Natural killer cell (primary cell): ENCODE measurements around the gene TBC1D8B. TPM values are rescaled to one million over a fixed set of nuclear protein-coding genes. Genes with fewer than 3 reads are reported as not detected.
A peak's percentile ranks its signal among the peaks of the same experiment; 100 is the strongest.

Source experiments
- ATAC-seq, 3 donors: fragments of 150-1000 bp in 2 of 3; fragments of 200-7000 bp in 1 of 3; cut with Tn5 transposase; 1 replicate in 1 of 3; 2 replicates in 2 of 3; pipeline ENCODE4 v1.10.0; 2021; ENCODE audit warnings: mild to moderate bottlenecking in 2 of 3, moderate library complexity in 2 of 3
- DNase-seq, 2 donors: peaks; one replicate each; pipeline versions ENCODE4 v3.0.0 to v3.0.0-alpha.2; 2013 to 2021; ENCODE audit warnings: mixed read lengths in 1 of 2
- H3K27ac ChIP-seq: one replicate; pipeline ENCODE4 v1.5.1; 2013; ENCODE audit warnings: mild to moderate bottlenecking, low read length
- H3K27me3 ChIP-seq: one replicate; pipeline ENCODE4 v1.6.1; 2013; ENCODE audit warnings: low read length; ENCODE audit not compliant: control insufficient read depth, insufficient read depth
- H3K36me3 ChIP-seq: one replicate; pipeline ENCODE4 v1.6.1; 2013; ENCODE audit warnings: low read length; ENCODE audit not compliant: control insufficient read depth, insufficient read depth
- H3K4me1 ChIP-seq: one replicate; pipeline ENCODE4 v1.6.1; 2013; ENCODE audit warnings: low read length; ENCODE audit not compliant: control insufficient read depth, insufficient read depth
- H3K4me3 ChIP-seq: one replicate; pipeline ENCODE4 v1.5.1; 2013; ENCODE audit warnings: low read length
- H3K9me3 ChIP-seq: one replicate; pipeline ENCODE4 v1.6.1; 2013; ENCODE audit warnings: low read length; ENCODE audit not compliant: control insufficient read depth, insufficient read depth
- H3K27ac Mint-ChIP-seq, 2 donors: one replicate each; pipeline ENCODE4 v1.8.0; 2022; ENCODE audit warnings: mild to moderate bottlenecking in 2 of 2, mixed read lengths in 2 of 2, moderate library complexity in 1 of 2
- H3K27me3 Mint-ChIP-seq, 2 donors: one replicate each; pipeline ENCODE4 v1.8.0; 2022; ENCODE audit warnings: low read depth in 2 of 2, mixed read lengths in 2 of 2
- H3K36me3 Mint-ChIP-seq: one replicate; pipeline ENCODE4 v1.8.0; 2022; ENCODE audit warnings: mixed read lengths
- H3K4me1 Mint-ChIP-seq, 2 donors: one replicate each; pipeline ENCODE4 v1.8.0; 2022; ENCODE audit warnings: mixed read lengths in 2 of 2
- H3K4me3 Mint-ChIP-seq: one replicate; pipeline ENCODE4 v1.8.0; 2022; ENCODE audit warnings: mild to moderate bottlenecking, moderate library complexity, mixed read lengths
- H3K9me3 Mint-ChIP-seq, 2 donors: one replicate each; pipeline ENCODE4 v1.8.0; 2022; ENCODE audit warnings: mixed read lengths in 2 of 2
- WGBS: methylation state at CpG from one replicate; pipeline ENCODE4 v1.1.7; 2013; ENCODE audit warnings: missing lambda C conversion rate; ENCODE audit not compliant: insufficient coverage; 5-methylcytosine and 5-hydroxymethylcytosine counted together
- intact Hi-C: fragments of 100-400 bp; cut with micrococcal nuclease; formaldehyde crosslinking; loops from one replicate; pipeline ENCODE4 v1.14.2; 2022
- total RNA-seq, 4 donors: library from RNA; stranded (reverse); fragments of 120-200 nt in 1 of 4; gene quantifications; one replicate each; pipeline versions ENCODE4 v1.2.3 to v1.2.4, GENCODE V29; 2013 to 2022
- TF ChIP-seq, protein P1 (sequence below): fragments of 200-600 bp; IDR thresholded peaks from one replicate; pipeline ENCODE4 v1.8.0; 2022; ENCODE audit warnings: antibody characterized with exemption

TBC1D8B gene
- total RNA-seq, 3 donors from 2014 or later (not counting 1 experiment from before 2014, with no cell fraction given), result 0.12 to 0.18 (median 0.13) TPM

DNA sequence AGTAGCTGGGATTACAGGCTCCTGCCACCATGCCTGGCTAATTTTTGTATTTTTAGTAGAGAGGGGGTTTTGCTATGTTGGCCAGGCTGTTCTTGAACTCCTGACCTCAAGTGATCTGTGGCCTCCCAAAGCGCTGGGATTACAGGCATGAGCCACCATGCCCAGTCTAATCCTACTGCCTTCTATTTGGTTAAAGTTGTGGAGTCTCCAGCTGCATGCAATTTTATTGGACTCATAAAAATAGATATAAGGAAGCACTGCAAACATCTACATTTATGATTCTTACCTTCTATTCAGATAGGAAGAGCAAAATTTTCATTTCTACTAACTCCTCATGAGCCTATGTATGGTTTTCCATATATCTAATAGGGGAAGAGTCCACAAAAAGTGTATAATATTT, 87.0 kb downstream of the TBC1D8B start:
- Mint-ChIP-seq H3K36me3 (no peaks in the 10 kb centered on the region), H3K9me3 (no peaks in the 10 kb centered on the region), H3K27me3 (peaks cover 3 to 57% of the 10 kb centered on the region in 2 donors), H3K4me3 (no peak overlapping the region), H3K4me1 (no peaks in the 10 kb centered on the region), H3K27ac (no peak overlapping the region)
- DNase-seq (no peak), ATAC-seq (no peak)
- TF ChIP-seq, protein P1, sequence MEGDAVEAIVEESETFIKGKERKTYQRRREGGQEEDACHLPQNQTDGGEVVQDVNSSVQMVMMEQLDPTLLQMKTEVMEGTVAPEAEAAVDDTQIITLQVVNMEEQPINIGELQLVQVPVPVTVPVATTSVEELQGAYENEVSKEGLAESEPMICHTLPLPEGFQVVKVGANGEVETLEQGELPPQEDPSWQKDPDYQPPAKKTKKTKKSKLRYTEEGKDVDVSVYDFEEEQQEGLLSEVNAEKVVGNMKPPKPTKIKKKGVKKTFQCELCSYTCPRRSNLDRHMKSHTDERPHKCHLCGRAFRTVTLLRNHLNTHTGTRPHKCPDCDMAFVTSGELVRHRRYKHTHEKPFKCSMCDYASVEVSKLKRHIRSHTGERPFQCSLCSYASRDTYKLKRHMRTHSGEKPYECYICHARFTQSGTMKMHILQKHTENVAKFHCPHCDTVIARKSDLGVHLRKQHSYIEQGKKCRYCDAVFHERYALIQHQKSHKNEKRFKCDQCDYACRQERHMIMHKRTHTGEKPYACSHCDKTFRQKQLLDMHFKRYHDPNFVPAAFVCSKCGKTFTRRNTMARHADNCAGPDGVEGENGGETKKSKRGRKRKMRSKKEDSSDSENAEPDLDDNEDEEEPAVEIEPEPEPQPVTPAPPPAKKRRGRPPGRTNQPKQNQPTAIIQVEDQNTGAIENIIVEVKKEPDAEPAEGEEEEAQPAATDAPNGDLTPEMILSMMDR, result no peak
- 80% methylated on average over 1 of the region's 1 CpG for WGBS
- H3K4me3 ChIP-seq, result no peak overlapping the region
- H3K27ac ChIP-seq, result no peak overlapping the region
- no peaks in the 10 kb centered on the region for H3K36me3 ChIP-seq
- intact Hi-C loops, result no loop called here
- H3K4me1 ChIP-seq, result no peaks in the 10 kb centered on the region
- no peaks in the 10 kb centered on the region for H3K27me3 ChIP-seq
- H3K9me3 ChIP-seq, result no peaks in the 10 kb centered on the region

DNA sequence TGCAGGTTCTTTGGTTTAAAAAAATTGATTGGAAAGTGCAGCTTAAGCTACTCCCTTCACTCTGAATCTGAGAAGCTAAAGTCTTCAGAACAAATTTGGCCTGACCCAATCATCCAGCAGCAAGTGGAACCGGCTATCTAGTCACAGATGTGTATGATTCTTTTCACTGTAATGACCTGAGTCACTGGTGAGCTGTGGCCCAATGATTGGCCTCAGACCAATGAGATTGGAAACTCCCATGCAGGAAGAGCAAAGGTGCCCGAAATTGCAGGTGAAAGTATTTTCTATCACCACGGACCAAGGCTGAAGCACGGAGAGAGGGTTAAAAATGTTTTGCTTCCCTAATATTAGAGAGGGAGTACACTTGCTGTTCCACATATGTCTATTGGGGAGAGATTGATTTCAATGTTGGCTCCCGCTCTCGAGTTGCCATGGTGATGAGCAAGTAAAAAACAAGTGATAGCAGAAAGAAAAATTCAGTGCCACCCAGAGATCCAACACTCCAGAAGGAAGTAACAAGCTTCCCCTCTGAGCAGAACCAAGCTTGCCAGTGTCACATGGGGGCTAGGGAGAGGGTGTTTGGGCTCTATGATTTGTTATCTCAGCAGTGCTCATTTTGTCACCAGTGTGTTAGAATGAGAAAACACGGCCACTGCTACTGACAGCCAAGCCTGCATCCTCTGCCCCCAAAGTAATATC, 89.4 kb downstream of the TBC1D8B start:
- no peak for ATAC-seq
- no peak overlapping the region for H3K4me3 ChIP-seq
- H3K9me3 ChIP-seq, result no peaks in the 10 kb centered on the region
- Mint-ChIP-seq H3K27me3 (peaks cover 3 to 54% of the 10 kb centered on the region in 2 donors), H3K9me3 (no peaks in the 10 kb centered on the region), H3K36me3 (no peaks in the 10 kb centered on the region), H3K4me3 (no peak overlapping the region), H3K4me1 (no peaks in the 10 kb centered on the region), H3K27ac (no peak overlapping the region)
- DNase-seq, result no peak
- H3K27me3 ChIP-seq, result no peaks in the 10 kb centered on the region
- no peaks in the 10 kb centered on the region for H3K36me3 ChIP-seq
- no peak overlapping the region for H3K27ac ChIP-seq
- TF ChIP-seq, protein P1, result no peak
- intact Hi-C loops, result no loop called here
- 73% methylated on average over 4 of the region's 7 CpGs for WGBS
- H3K4me1 ChIP-seq, result no peaks in the 10 kb centered on the region

DNA sequence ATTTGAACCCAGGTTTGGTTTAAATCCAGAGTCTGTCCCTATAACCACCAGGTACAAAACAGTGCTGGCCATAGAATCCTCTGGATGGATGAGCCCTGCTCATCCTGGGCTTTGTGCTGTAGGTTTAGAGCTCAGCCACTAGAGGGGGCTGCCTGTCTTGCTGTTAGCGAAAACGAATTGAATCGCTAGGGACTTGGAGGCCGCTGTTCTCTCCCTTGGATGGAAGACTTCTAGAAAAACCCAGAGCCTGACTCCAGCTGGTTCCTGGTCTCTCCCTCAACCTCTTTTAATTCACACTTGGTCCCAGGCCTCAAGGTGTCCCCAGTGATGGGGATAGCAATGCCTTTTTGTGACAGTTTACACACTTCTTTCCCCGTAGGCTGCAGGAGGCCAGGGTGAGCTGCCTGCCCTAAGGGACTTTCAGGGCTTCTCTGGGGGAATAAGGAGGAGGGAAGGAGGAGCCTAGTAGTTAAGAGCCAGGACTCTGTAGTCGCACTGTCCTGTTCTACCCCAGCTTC, 92.0 kb downstream of the TBC1D8B start:
- no peak overlapping the region for H3K4me3 Mint-ChIP-seq
- H3K4me3 ChIP-seq, result no peak overlapping the region
- intact Hi-C loops, result no loop called here
- no peak overlapping the region for H3K27ac ChIP-seq
- WGBS, result 23% methylated on average over 5 of the region's 6 CpGs
- H3K27me3 ChIP-seq, result no peaks in the 10 kb centered on the region
- no peaks in the 10 kb centered on the region for H3K36me3 Mint-ChIP-seq
- peak; percentile 16 to 66 for DNase-seq
- TF ChIP-seq, protein P1, result peak; percentile 68
- H3K4me1 ChIP-seq, result no peaks in the 10 kb centered on the region
- H3K27me3 Mint-ChIP-seq, result peaks cover 0 to 32% of the 10 kb centered on the region in 2 donors
- no peak overlapping the region for H3K27ac Mint-ChIP-seq
- H3K9me3 ChIP-seq, result no peaks in the 10 kb centered on the region
- H3K4me1 Mint-ChIP-seq, result no peaks in the 10 kb centered on the region
- no peaks in the 10 kb centered on the region for H3K9me3 Mint-ChIP-seq
- no peaks in the 10 kb centered on the region for H3K36me3 ChIP-seq
- ATAC-seq, result peak in 2 of 3 donors; percentile 70 to 85
